Neuronal stem cell (in vitro differentiated cells): Measurements from ENCODE around the gene NOL4L.

Experiments
- DNase-seq: peaks from one replicate; pipeline ENCODE4 v3.0.0-alpha.2; 2013; ENCODE audit warnings: low spot score
- H2AFZ ChIP-seq: one replicate; pipeline ENCODE4 v1.6.1; 2013; ENCODE audit warnings: mild to moderate bottlenecking, low read length, inconsistent platforms
- H2AK5ac ChIP-seq: 2 replicates; pipeline ENCODE4 v1.6.1; 2013; ENCODE audit warnings: low read depth, mild to moderate bottlenecking, inconsistent platforms, low read length, moderate library complexity, mixed read lengths
- H2BK120ac ChIP-seq: 2 replicates; pipeline ENCODE4 v1.6.1; 2013; ENCODE audit warnings: low read depth, mild to moderate bottlenecking, inconsistent platforms, low read length, moderate library complexity, mixed read lengths
- H2BK12ac ChIP-seq: one replicate; pipeline ENCODE4 v1.6.1; 2013; ENCODE audit warnings: low read length, inconsistent platforms
- H2BK15ac ChIP-seq: 2 replicates; pipeline ENCODE4 v1.6.1; 2013; ENCODE audit warnings: mild to moderate bottlenecking, low read length, inconsistent platforms, mixed read lengths
- H2BK5ac ChIP-seq: one replicate; pipeline ENCODE4 v1.6.1; 2013; ENCODE audit warnings: inconsistent platforms, mild to moderate bottlenecking, low read length, moderate library complexity
- H3K14ac ChIP-seq: one replicate; pipeline ENCODE4 v1.6.1; 2013; ENCODE audit warnings: low read length, inconsistent platforms
- H3K18ac ChIP-seq: 2 replicates; pipeline ENCODE4 v1.6.1; 2013; ENCODE audit warnings: low read length, inconsistent platforms
- H3K23ac ChIP-seq: 2 replicates; pipeline ENCODE4 v1.6.1; 2013; ENCODE audit warnings: low read depth, mild to moderate bottlenecking, mixed read lengths, low read length, inconsistent platforms; ENCODE audit not compliant: poor library complexity
- H3K27ac ChIP-seq: replicated peaks from 3 replicates; pipeline ENCODE4 v1.5.1; 2013; ENCODE audit warnings: low read length, inconsistent platforms
- H3K27me3 ChIP-seq, 3 experiments: 2 replicates each; pipeline ENCODE4 v1.6.1; 2013; ENCODE audit warnings: low read length in 3 of 3, mild to moderate bottlenecking in 2 of 3, inconsistent platforms in 1 of 3, low read depth in 1 of 3, mixed read lengths in 1 of 3, moderate library complexity in 1 of 3; ENCODE audit not compliant: control insufficient read depth in 3 of 3, insufficient read depth in 3 of 3
- H3K36me3 ChIP-seq, 2 donors: replicated peaks in 1 of 2; 2 replicates each; pipeline ENCODE4 v1.6.1; 2013; ENCODE audit warnings: low read length in 2 of 2; ENCODE audit not compliant: control insufficient read depth in 2 of 2, insufficient read depth in 2 of 2
- H3K4ac ChIP-seq: 2 replicates; pipeline ENCODE4 v1.6.1; 2013; ENCODE audit warnings: inconsistent platforms, mild to moderate bottlenecking, low read length, moderate library complexity
- H3K4me1 ChIP-seq, 2 donors: 1 replicate in 1 of 2; 2 replicates in 1 of 2; pipeline ENCODE4 v1.6.1; 2013; ENCODE audit warnings: low read length in 2 of 2, low read depth in 1 of 2; ENCODE audit not compliant: control insufficient read depth in 2 of 2, insufficient read depth in 1 of 2
- H3K4me2 ChIP-seq: one replicate; pipeline ENCODE4 v1.6.1; 2013; ENCODE audit warnings: mild to moderate bottlenecking, low read length, inconsistent platforms; ENCODE audit not compliant: insufficient read depth, poor library complexity, severe bottlenecking
- H3K4me3 ChIP-seq, 2 donors: 2 replicates each; pipeline ENCODE4 v1.5.1; 2013; ENCODE audit warnings: low read length in 2 of 2, mild to moderate bottlenecking in 2 of 2, inconsistent platforms in 1 of 2, moderate library complexity in 1 of 2
- H3K79me1 ChIP-seq: one replicate; pipeline ENCODE4 v1.6.1; 2013; ENCODE audit warnings: low read depth, mild to moderate bottlenecking, inconsistent platforms, low read length, moderate library complexity
- H3K9ac ChIP-seq: one replicate; pipeline ENCODE4 v1.6.1; 2013; ENCODE audit warnings: mild to moderate bottlenecking, low read depth, low read length, inconsistent platforms; ENCODE audit not compliant: poor library complexity
- H3K9me3 ChIP-seq, 2 donors: replicated peaks in 1 of 2; 2 replicates each; pipeline versions ENCODE3 to v1.6.1; 2013; ENCODE audit warnings: low read length in 2 of 2, mild to moderate bottlenecking in 2 of 2, inconsistent platforms in 1 of 2, low read depth in 1 of 2, mixed read lengths in 1 of 2, moderate library complexity in 1 of 2; ENCODE audit not compliant: control insufficient read depth in 2 of 2, insufficient read depth in 1 of 2
- H4K8ac ChIP-seq: one replicate; pipeline ENCODE4 v1.6.1; 2013; ENCODE audit warnings: low read depth, mild to moderate bottlenecking, inconsistent platforms, low read length, moderate library complexity
- H4K91ac ChIP-seq: one replicate; pipeline ENCODE4 v1.6.1; 2013; ENCODE audit warnings: low read length, low read depth, mild to moderate bottlenecking, inconsistent platforms; ENCODE audit not compliant: poor library complexity
- WGBS, 2 donors: extraction: QIAGEN DNeasy Blood & Tissue Kit; methylation state at CpG; one replicate each; pipeline ENCODE4 v1.1.7; 2013; ENCODE audit warnings: missing lambda C conversion rate in 2 of 2, mixed read lengths in 1 of 2; ENCODE audit not compliant: insufficient read length in 2 of 2, insufficient replicate concordance in 1 of 2; ENCODE audit errors: extremely low coverage in 2 of 2; 5-methylcytosine and 5-hydroxymethylcytosine counted together

The NOL4L gene

GRCh38 chr20:32573167-32573851, 11.8 kb downstream of the NOL4L start:
- no CpG with 5 or more reads among the region's 6 CpGs for WGBS, 2 donors

GRCh38 chr20:32572271-32572968, 12.7 kb downstream of the NOL4L start:
- Histone ChIP-seq H3K36me3 (no peaks in the 10 kb centered on the region), H2AK5ac (peak overlapping the region; percentile 42), H3K4ac (no peak overlapping the region), H3K4me3 (no peak overlapping the region), H3K18ac (peak overlapping the region; percentile 39), H3K4me1 (peaks cover 21 to 27% of the 10 kb centered on the region in 2 donors), H2AFZ (no peak overlapping the region), H2BK5ac (no peak overlapping the region), H2BK12ac (no peak overlapping the region), H3K14ac (no peak overlapping the region), H4K91ac (no peak overlapping the region), H3K23ac (no peak overlapping the region), H3K9me3 (no peaks in the 10 kb centered on the region), H3K9ac (no peak overlapping the region), H3K4me2 (no peak overlapping the region), H3K27me3 (no peaks in the 10 kb centered on the region), H3K79me1 (no peaks in the 10 kb centered on the region), H4K8ac (no peak overlapping the region), H2BK120ac (no peak overlapping the region), H2BK15ac (peak overlapping the region; percentile 7), H3K27ac (no peak overlapping the region)
- DNase-seq = no peak
- whole genome bisulfite sequencing, 2 donors = no CpG with 5 or more reads among the region's 15 CpGs

More at GRCh38 chr20:32573167-32573851, 11.8 kb downstream of the NOL4L start:
- Histone ChIP-seq H4K91ac (no peak overlapping the region), H3K4ac (no peak overlapping the region), H2AK5ac (peak overlapping the region; percentile 85), H2BK12ac (no peak overlapping the region), H3K4me1 (peaks cover 18 to 27% of the 10 kb centered on the region in 2 donors), H3K4me2 (no peak overlapping the region), H4K8ac (no peak overlapping the region), H3K9ac (no peak overlapping the region), H3K4me3 (no peak overlapping the region), H3K18ac (peak overlapping the region; percentile 62), H3K9me3 (no peaks in the 10 kb centered on the region), H3K27ac (no peak overlapping the region), H2BK120ac (no peak overlapping the region), H3K36me3 (no peaks in the 10 kb centered on the region), H3K79me1 (no peaks in the 10 kb centered on the region), H3K27me3 (no peaks in the 10 kb centered on the region), H3K23ac (no peak overlapping the region), H2BK5ac (no peak overlapping the region), H2BK15ac (peak overlapping the region; percentile 20), H3K14ac (no peak overlapping the region), H2AFZ (no peak overlapping the region)
- no peak for DNase-seq

- Histone ChIP-seq H2BK5ac (peak overlapping the region; percentile 1), H2AFZ (no peak overlapping the region), H2BK120ac (peak overlapping the region; percentile 56), H2BK12ac (no peak overlapping the region), H3K36me3 (no peaks in the 10 kb centered on the region), H3K27ac (no peak overlapping the region), H2BK15ac (no peak overlapping the region), H3K14ac (no peak overlapping the region), H3K23ac (no peak overlapping the region), H3K9me3 (no peaks in the 10 kb centered on the region), H3K27me3 (no peaks in the 10 kb centered on the region), H4K91ac (no peak overlapping the region), H3K18ac (peak overlapping the region; percentile 72), H3K9ac (peak overlapping the region; percentile 17), H3K79me1 (no peaks in the 10 kb centered on the region), H3K4me1 (peaks cover 21 to 26% of the 10 kb centered on the region in 2 donors), H3K4me3 (no peak overlapping the region), H3K4ac (no peak overlapping the region), H2AK5ac (no peak overlapping the region), H4K8ac (peak overlapping the region; percentile 83), H3K4me2 (no peak overlapping the region)
- no peak for DNase-seq
- WGBS, 2 donors = no CpG with 5 or more reads among the region's 9 CpGs
Measured at GRCh38 chr20:32571566-32571965, 13.6 kb downstream of the NOL4L start.

- Histone ChIP-seq H2AFZ (peak overlapping the region; percentile 21), H3K23ac (no peak overlapping the region), H3K4ac (no peak overlapping the region), H3K9me3 (no peaks in the 10 kb centered on the region), H3K4me3 (no peak overlapping the region), H2BK15ac (no peak overlapping the region), H3K36me3 (no peaks in the 10 kb centered on the region), H3K27ac (no peak overlapping the region), H3K9ac (no peak overlapping the region), H4K91ac (no peak overlapping the region), H3K4me1 (peaks cover 21 to 26% of the 10 kb centered on the region in 2 donors), H3K27me3 (no peaks in the 10 kb centered on the region), H2BK120ac (no peak overlapping the region), H3K14ac (no peak overlapping the region), H2BK5ac (no peak overlapping the region), H2AK5ac (peak overlapping the region; percentile 2), H4K8ac (no peak overlapping the region), H3K4me2 (no peak overlapping the region), H3K18ac (no peak overlapping the region), H2BK12ac (no peak overlapping the region), H3K79me1 (no peaks in the 10 kb centered on the region)
- DNase-seq = no peak
- WGBS, 2 donors = no CpG with 5 or more reads among the region's 10 CpGs
Measured at GRCh38 chr20:32570401-32571190, 14.5 kb downstream of the NOL4L start.
